GM20000 (cell line): ENCODE data around the gene GCNT2.
A peak's percentile ranks its signal among the peaks of the same experiment; 100 is the strongest.

Experiments
- DNase-seq: peaks from one replicate; pipeline ENCODE4 v3.0.0; 2012; ENCODE audit warnings: low spot score
- CTCF ChIP-seq: IDR thresholded peaks from 2 replicates; pipeline ENCODE4 v1.5.1; 2012; ENCODE audit warnings: mild to moderate bottlenecking, control low read depth; ENCODE audit errors: extremely low read depth, missing control alignments

The GCNT2 gene

GRCh38 chr6:10621213-10621612, 100.1 kb downstream of the GCNT2 start:
- DNase-seq: no peak
- TF ChIP-seq CTCF: no peak

GRCh38 chr6:10621847-10622246, 100.7 kb downstream of the GCNT2 start:
- DNase-seq: no peak
- no peak for TF ChIP-seq CTCF

- DNase-seq: no peak
- TF ChIP-seq CTCF: no peak
Measured at GRCh38 chr6:10624836-10625235, 103.7 kb downstream of the GCNT2 start.

- no peak for DNase-seq
- TF ChIP-seq CTCF: no peak
Measured at GRCh38 chr6:10626154-10626741, 105.1 kb downstream of the GCNT2 start.

- DNase-seq: no peak
- TF ChIP-seq CTCF: no peak
Measured at GRCh38 chr6:10627800-10628199, 106.6 kb downstream of the GCNT2 start.

- TF ChIP-seq CTCF: no peak
- no peak for DNase-seq
Measured at GRCh38 chr6:10630178-10630577, 109.0 kb downstream of the GCNT2 start.

- DNase-seq: peak; percentile 50
- TF ChIP-seq CTCF: no peak
Measured at GRCh38 chr6:10633216-10633615, 112.1 kb downstream of the GCNT2 start.
